Loucy (cell line): ENCODE data around the gene FBN1.

Experiments used
- H2AFZ ChIP-seq: fragments of 200-600 bp; sonication (generic); 2 replicates; pipeline ENCODE4 v1.6.0; 2016; ENCODE audit warnings: antibody characterized with exemption, mild to moderate bottlenecking, low read length, moderate library complexity
- H3F3A ChIP-seq: fragments of 200-600 bp; 2 replicates; pipeline ENCODE4 v1.6.0; 2016; ENCODE audit warnings: antibody characterized with exemption, low read depth, mild to moderate bottlenecking
- H3K27me3 ChIP-seq: fragments of 200-600 bp; sonication (generic); 2 replicates; pipeline ENCODE4 v1.6.1; 2014; ENCODE audit warnings: low read length, mild to moderate bottlenecking; ENCODE audit not compliant: insufficient read depth, poor library complexity, severe bottlenecking
- H3K36me3 ChIP-seq: fragments of 200-600 bp; sonication (generic); 2 replicates; pipeline ENCODE4 v1.6.1; 2016; ENCODE audit warnings: low read length; ENCODE audit not compliant: insufficient read depth
- H3K4me1 ChIP-seq: fragments of 200-600 bp; sonication (generic); 2 replicates; pipeline ENCODE4 v1.5.1; 2014; ENCODE audit warnings: low read length, mild to moderate bottlenecking; ENCODE audit not compliant: insufficient read depth, poor library complexity, severe bottlenecking
- H3K4me2 ChIP-seq: fragments of 200-600 bp; sonication (generic); 2 replicates; pipeline ENCODE4 v1.6.0; 2014; ENCODE audit warnings: antibody characterized with exemption, low read length, low read depth, mild to moderate bottlenecking; ENCODE audit not compliant: poor library complexity, severe bottlenecking
- H3K4me3 ChIP-seq: fragments of 200-600 bp; sonication (generic); 2 replicates; pipeline ENCODE4 v1.5.1; 2014; ENCODE audit warnings: low read length, mild to moderate bottlenecking, mixed read lengths; ENCODE audit not compliant: poor library complexity, severe bottlenecking
- H3K79me2 ChIP-seq: fragments of 200-600 bp; sonication (generic); 2 replicates; pipeline ENCODE4 v1.6.1; 2014; ENCODE audit warnings: low read length; ENCODE audit not compliant: insufficient read depth
- H3K9ac ChIP-seq: fragments of 200-600 bp; sonication (generic); 2 replicates; pipeline ENCODE4 v1.6.0; 2014; ENCODE audit warnings: mild to moderate bottlenecking, low read depth, low read length, moderate library complexity; ENCODE audit not compliant: poor library complexity, severe bottlenecking
- H3K9me2 ChIP-seq: fragments of 200-600 bp; sonication (generic); replicated peaks from 2 replicates; pipeline ENCODE4 v1.6.1; 2016; ENCODE audit warnings: low read depth, low read length, mixed read lengths
- H3K9me3 ChIP-seq: fragments of 200-600 bp; sonication (generic); 2 replicates; pipeline ENCODE4 v1.6.1; 2014; ENCODE audit warnings: mild to moderate bottlenecking, antibody characterized with exemption, low read length, low read depth; ENCODE audit not compliant: insufficient read depth
- H4K20me1 ChIP-seq: fragments of 200-600 bp; sonication (generic); 2 replicates; pipeline ENCODE4 v1.6.0; 2014; ENCODE audit warnings: antibody characterized with exemption, low read length, mild to moderate bottlenecking; ENCODE audit not compliant: insufficient read depth, poor library complexity, severe bottlenecking
- EZH2phosphoT487 ChIP-seq: fragments of 200-600 bp; IDR thresholded peaks from 2 replicates; pipeline ENCODE4 v1.6.1; 2018; ENCODE audit warnings: antibody characterized with exemption, mild to moderate bottlenecking, moderate library complexity, borderline replicate concordance
- TF ChIP-seq, protein P1 (sequence below): fragments of 200-600 bp; sonication (generic); conservative IDR thresholded peaks from 2 replicates; pipeline ENCODE4 v1.5.1; 2014; ENCODE audit warnings: mild to moderate bottlenecking, antibody characterized with exemption, low read length

FBN1 gene

DNA sequence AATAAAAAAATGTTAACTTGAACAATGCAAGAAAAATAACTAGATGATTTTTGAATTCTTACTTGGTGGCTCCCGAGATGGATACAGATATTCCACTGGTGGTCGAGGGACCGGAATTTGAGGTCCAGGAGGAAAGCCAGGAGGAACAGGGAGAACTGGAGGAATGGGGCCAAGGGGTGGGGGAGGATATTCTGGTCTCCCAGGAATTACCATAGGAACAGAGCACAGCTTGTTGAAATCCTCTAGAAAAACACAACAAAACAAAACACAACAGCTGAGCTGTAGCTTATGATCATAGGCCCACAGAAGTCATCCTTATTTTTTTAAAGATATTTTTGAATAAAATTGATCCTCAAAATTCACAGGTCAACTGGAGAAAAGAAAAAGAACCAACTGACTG, 129.4 kb downstream of the FBN1 start:
- Histone ChIP-seq H3K9me3 (no peaks in the 10 kb centered on the region), H3K4me3 (no peak overlapping the region), H3K27me3 (no peaks in the 10 kb centered on the region), H3K9ac (no peak overlapping the region), H3K36me3 (no peaks in the 10 kb centered on the region), H3K79me2 (no peaks in the 10 kb centered on the region), H3K4me2 (no peak overlapping the region), H4K20me1 (no peaks in the 10 kb centered on the region), H3F3A (no peaks in the 10 kb centered on the region), H3K4me1 (no peaks in the 10 kb centered on the region), H3K9me2 (no peaks in the 10 kb centered on the region), H2AFZ (no peak overlapping the region)
- no peak for TF ChIP-seq EZH2phosphoT487
- TF ChIP-seq, protein P1, sequence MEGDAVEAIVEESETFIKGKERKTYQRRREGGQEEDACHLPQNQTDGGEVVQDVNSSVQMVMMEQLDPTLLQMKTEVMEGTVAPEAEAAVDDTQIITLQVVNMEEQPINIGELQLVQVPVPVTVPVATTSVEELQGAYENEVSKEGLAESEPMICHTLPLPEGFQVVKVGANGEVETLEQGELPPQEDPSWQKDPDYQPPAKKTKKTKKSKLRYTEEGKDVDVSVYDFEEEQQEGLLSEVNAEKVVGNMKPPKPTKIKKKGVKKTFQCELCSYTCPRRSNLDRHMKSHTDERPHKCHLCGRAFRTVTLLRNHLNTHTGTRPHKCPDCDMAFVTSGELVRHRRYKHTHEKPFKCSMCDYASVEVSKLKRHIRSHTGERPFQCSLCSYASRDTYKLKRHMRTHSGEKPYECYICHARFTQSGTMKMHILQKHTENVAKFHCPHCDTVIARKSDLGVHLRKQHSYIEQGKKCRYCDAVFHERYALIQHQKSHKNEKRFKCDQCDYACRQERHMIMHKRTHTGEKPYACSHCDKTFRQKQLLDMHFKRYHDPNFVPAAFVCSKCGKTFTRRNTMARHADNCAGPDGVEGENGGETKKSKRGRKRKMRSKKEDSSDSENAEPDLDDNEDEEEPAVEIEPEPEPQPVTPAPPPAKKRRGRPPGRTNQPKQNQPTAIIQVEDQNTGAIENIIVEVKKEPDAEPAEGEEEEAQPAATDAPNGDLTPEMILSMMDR = no peak

DNA sequence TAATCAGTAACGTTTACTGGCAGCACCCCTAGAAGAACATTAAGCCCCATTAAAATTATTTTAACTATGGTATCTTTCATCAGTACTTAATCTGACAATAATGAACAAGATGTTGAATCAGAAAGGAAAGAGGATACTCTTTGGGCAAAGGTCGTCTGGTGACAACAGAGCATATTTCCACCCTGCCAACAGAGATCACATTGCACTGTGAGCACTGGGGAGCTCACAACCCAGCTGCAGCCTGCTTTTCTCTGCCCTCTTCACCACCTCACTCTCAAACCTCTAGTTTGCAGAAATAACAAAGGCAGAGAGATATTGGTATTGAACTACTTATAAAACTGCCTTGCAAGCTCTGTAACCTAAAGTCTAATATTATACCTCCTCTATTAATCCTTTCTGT, 130.0 kb downstream of the FBN1 start:
- Histone ChIP-seq H3K4me2 (no peak overlapping the region), H3K9ac (no peak overlapping the region), H3K36me3 (no peaks in the 10 kb centered on the region), H3K79me2 (no peaks in the 10 kb centered on the region), H3K27me3 (no peaks in the 10 kb centered on the region), H3K9me2 (no peaks in the 10 kb centered on the region), H2AFZ (no peak overlapping the region), H3K4me3 (no peak overlapping the region), H3K4me1 (no peaks in the 10 kb centered on the region), H3F3A (no peaks in the 10 kb centered on the region), H3K9me3 (no peaks in the 10 kb centered on the region), H4K20me1 (no peaks in the 10 kb centered on the region)
- TF ChIP-seq EZH2phosphoT487 = no peak
- TF ChIP-seq, protein P1 = no peak

DNA sequence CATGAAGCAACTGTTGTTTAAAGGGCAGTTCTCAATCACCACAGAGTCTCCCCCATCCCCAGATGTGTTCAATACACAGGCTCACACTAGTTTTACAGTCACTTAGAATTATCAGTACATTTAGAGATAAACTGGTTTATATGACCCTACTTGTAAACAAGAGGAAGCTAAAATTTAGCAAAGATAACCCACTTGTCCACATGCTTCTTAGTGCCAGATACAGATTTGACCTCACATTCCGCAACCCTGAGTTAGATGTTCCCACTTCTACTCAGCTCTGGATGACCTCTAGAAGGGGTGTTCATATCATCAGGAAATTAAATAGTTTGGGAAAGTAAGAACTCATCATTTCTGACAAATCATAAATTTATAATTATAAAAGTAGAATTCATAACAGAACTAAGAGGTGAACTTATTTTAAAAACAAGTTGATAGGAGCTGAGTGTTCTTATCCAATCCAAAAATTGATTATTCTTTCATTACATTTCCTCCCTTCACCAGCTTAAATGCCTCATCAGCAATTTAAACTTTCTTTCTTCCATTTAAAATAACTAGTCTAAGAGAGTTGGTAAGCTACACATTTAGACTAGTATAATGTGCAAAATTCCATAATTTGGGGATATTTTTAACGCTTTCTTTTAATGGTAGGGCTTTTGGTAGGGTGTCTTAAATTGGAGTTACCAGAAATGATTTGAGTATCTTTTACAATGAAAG, 131.2 kb downstream of the FBN1 start:
- H4K20me1 ChIP-seq = no peaks in the 10 kb centered on the region
- no peaks in the 10 kb centered on the region for H3K4me1 ChIP-seq
- H3K79me2 ChIP-seq = no peaks in the 10 kb centered on the region
- no peaks in the 10 kb centered on the region for H3K9me3 ChIP-seq
- H3K9ac ChIP-seq = no peak overlapping the region
- H3F3A ChIP-seq = no peaks in the 10 kb centered on the region
- no peak overlapping the region for H3K4me3 ChIP-seq
- TF ChIP-seq EZH2phosphoT487 = no peak
- TF ChIP-seq, protein P1 = no peak
- H3K9me2 ChIP-seq = no peaks in the 10 kb centered on the region
- H3K36me3 ChIP-seq = no peaks in the 10 kb centered on the region
- H2AFZ ChIP-seq = no peak overlapping the region
- H3K4me2 ChIP-seq = no peak overlapping the region
- no peaks in the 10 kb centered on the region for H3K27me3 ChIP-seq
